Measurements from ENCODE around the gene TMEM213. TPM values are rescaled to one million over a fixed set of nuclear protein-coding genes. Genes with fewer than 3 reads are reported as not detected.

Gene TMEM213
- total and polyA plus RNA-seq, 2 experiments from 2014 or later: not detected

GRCh38 chr7:138825049-138825721 lies 27.4 kb downstream of the TMEM213 start:
- Histone ChIP-seq H3K4me1 (ENCODE audit: insufficient read depth) (no peaks in the 10 kb centered on the region), H3K79me2 (ENCODE audit: insufficient read depth) (no peaks in the 10 kb centered on the region), H2AFZ (no peak overlapping the region), H3K36me3 (ENCODE audit: low read depth) (no peaks in the 10 kb centered on the region), H3K9me3 (ENCODE audit: low read depth) (no peaks in the 10 kb centered on the region), H3K9ac (no peak overlapping the region), H3K27ac (no peak overlapping the region), H3K9me2 (ENCODE audit: insufficient read depth) (no peaks in the 10 kb centered on the region), H4K20me1 (ENCODE audit: insufficient read depth) (no peaks in the 10 kb centered on the region), H3F3A (ENCODE audit: insufficient read depth) (no peaks in the 10 kb centered on the region), H3K4me3 (no peak overlapping the region), H3K27me3 (replicated peaks; ENCODE audit: insufficient read depth) (no peaks in the 10 kb centered on the region), H3K4me2 (ENCODE audit: unreplicated experiment) (no peak overlapping the region)
- 41 to 49% methylated on average over 11 of the region's 11 CpGs for WGBS, 2 experiments (ENCODE audit: low coverage in 1 of 2, low lambda C conversion rate in 2 of 2, missing lambda C conversion rate in 2 of 2)
- in situ Hi-C loops (cut with MboI): no loop called here
- no peak for TF ChIP-seq EZH2phosphoT487 (IDR thresholded peaks at IDR 0.05; ENCODE audit: insufficient read depth, low read depth)
- no peak for TF ChIP-seq EZH2 (IDR thresholded peaks at IDR 0.05; ENCODE audit: insufficient read depth, poor library complexity, severe bottlenecking)
- DNase-seq: no peak

- WGBS, 2 experiments (ENCODE audit: low coverage in 1 of 2, low lambda C conversion rate in 2 of 2, missing lambda C conversion rate in 2 of 2): 29 to 33% methylated on average over 2 of the region's 2 CpGs
- Histone ChIP-seq H3K4me2 (ENCODE audit: unreplicated experiment) (no peak overlapping the region), H3F3A (ENCODE audit: insufficient read depth) (no peaks in the 10 kb centered on the region), H3K4me3 (no peak overlapping the region), H3K79me2 (ENCODE audit: insufficient read depth) (no peaks in the 10 kb centered on the region), H3K36me3 (ENCODE audit: low read depth) (no peaks in the 10 kb centered on the region), H4K20me1 (ENCODE audit: insufficient read depth) (no peaks in the 10 kb centered on the region), H3K9ac (no peak overlapping the region), H3K9me2 (ENCODE audit: insufficient read depth) (no peaks in the 10 kb centered on the region), H3K27ac (no peak overlapping the region), H2AFZ (no peak overlapping the region), H3K9me3 (ENCODE audit: low read depth) (no peaks in the 10 kb centered on the region), H3K27me3 (replicated peaks; ENCODE audit: insufficient read depth) (no peaks in the 10 kb centered on the region), H3K4me1 (ENCODE audit: insufficient read depth) (no peaks in the 10 kb centered on the region)
- in situ Hi-C loops (cut with MboI): no loop called here
- TF ChIP-seq EZH2phosphoT487 (IDR thresholded peaks at IDR 0.05; ENCODE audit: insufficient read depth, low read depth): no peak
- TF ChIP-seq EZH2 (IDR thresholded peaks at IDR 0.05; ENCODE audit: insufficient read depth, poor library complexity, severe bottlenecking): no peak
- DNase-seq: no peak
Measured at GRCh38 chr7:138828302-138828701, 30.5 kb downstream of the TMEM213 start.

- Histone ChIP-seq H3K9me3 (ENCODE audit: low read depth) (no peaks in the 10 kb centered on the region), H2AFZ (no peak overlapping the region), H3K4me2 (ENCODE audit: unreplicated experiment) (no peak overlapping the region), H3K79me2 (ENCODE audit: insufficient read depth) (no peaks in the 10 kb centered on the region), H3K9ac (no peak overlapping the region), H3K9me2 (ENCODE audit: insufficient read depth) (no peaks in the 10 kb centered on the region), H3K36me3 (ENCODE audit: low read depth) (no peaks in the 10 kb centered on the region), H3K27ac (no peak overlapping the region), H3K4me3 (no peak overlapping the region), H3F3A (ENCODE audit: insufficient read depth) (no peaks in the 10 kb centered on the region), H4K20me1 (ENCODE audit: insufficient read depth) (no peaks in the 10 kb centered on the region), H3K4me1 (ENCODE audit: insufficient read depth) (no peaks in the 10 kb centered on the region), H3K27me3 (replicated peaks; ENCODE audit: insufficient read depth) (no peaks in the 10 kb centered on the region)
- no peak for DNase-seq
- TF ChIP-seq EZH2phosphoT487 (IDR thresholded peaks at IDR 0.05; ENCODE audit: insufficient read depth, low read depth) (no peak), EZH2 (IDR thresholded peaks at IDR 0.05; ENCODE audit: insufficient read depth, poor library complexity, severe bottlenecking) (no peak)
- in situ Hi-C loops (cut with MboI): no loop called here
- 78 to 82% methylated on average over 11 of the region's 11 CpGs for WGBS, 2 experiments (ENCODE audit: low coverage in 1 of 2, low lambda C conversion rate in 2 of 2, missing lambda C conversion rate in 2 of 2)
Measured at GRCh38 chr7:138829335-138829734, 31.5 kb downstream of the TMEM213 start.

- Histone ChIP-seq H3K9me2 (ENCODE audit: insufficient read depth) (no peaks in the 10 kb centered on the region), H3K27me3 (replicated peaks; ENCODE audit: insufficient read depth) (no peaks in the 10 kb centered on the region), H3F3A (ENCODE audit: insufficient read depth) (no peaks in the 10 kb centered on the region), H3K79me2 (ENCODE audit: insufficient read depth) (no peaks in the 10 kb centered on the region), H3K4me2 (ENCODE audit: unreplicated experiment) (no peak overlapping the region), H3K9me3 (ENCODE audit: low read depth) (no peaks in the 10 kb centered on the region), H3K27ac (no peak overlapping the region), H3K36me3 (ENCODE audit: low read depth) (peaks cover 12% of the 10 kb centered on the region; the same call in 1 of the 2 replicates), H2AFZ (no peak overlapping the region), H3K9ac (no peak overlapping the region), H4K20me1 (ENCODE audit: insufficient read depth) (no peaks in the 10 kb centered on the region), H3K4me1 (ENCODE audit: insufficient read depth) (no peaks in the 10 kb centered on the region), H3K4me3 (no peak overlapping the region)
- in situ Hi-C loops (cut with MboI): no loop called here
- WGBS, 2 experiments (ENCODE audit: low coverage in 1 of 2, low lambda C conversion rate in 2 of 2, missing lambda C conversion rate in 2 of 2): 88 to 89% methylated on average over 10 of the region's 10 CpGs
- no peak for DNase-seq
- no peak for TF ChIP-seq EZH2 (IDR thresholded peaks at IDR 0.05; ENCODE audit: insufficient read depth, poor library complexity, severe bottlenecking)
- TF ChIP-seq EZH2phosphoT487 (IDR thresholded peaks at IDR 0.05; ENCODE audit: insufficient read depth, low read depth): no peak
Measured at GRCh38 chr7:138832966-138833365, 35.2 kb downstream of the TMEM213 start.
